ENCODE measurements around the gene PTK7. TPM values are rescaled to one million over a fixed set of nuclear protein-coding genes. Genes with fewer than 3 reads are reported as not detected.

Gene PTK7
- total RNA-seq, 6 experiments from 2014 or later, result 62.8 to 115 (median 66.7) TPM

- Mint-ChIP-seq H3K4me1 (ENCODE audit: low read depth) (no peaks in the 10 kb centered on the region), H3K27me3 (ENCODE audit: insufficient read depth) (peaks cover 6% of the 10 kb centered on the region; the same call in 1 of the 2 replicates), H3K4me3 (no peak overlapping the region), H3K27ac (no peak overlapping the region; the same call in 1 of the 2 replicates), H3K36me3 (ENCODE audit: low read depth) (peaks cover 31% of the 10 kb centered on the region), H3K9me3 (no peaks in the 10 kb centered on the region)
- no peak for TF ChIP-seq CTCF (IDR thresholded peaks at IDR 0.05)
- DNase-seq, result no peak
Observed at GRCh38 chr6:43034190-43034525, 42.0 kb upstream of the PTK7 start.

DNA sequence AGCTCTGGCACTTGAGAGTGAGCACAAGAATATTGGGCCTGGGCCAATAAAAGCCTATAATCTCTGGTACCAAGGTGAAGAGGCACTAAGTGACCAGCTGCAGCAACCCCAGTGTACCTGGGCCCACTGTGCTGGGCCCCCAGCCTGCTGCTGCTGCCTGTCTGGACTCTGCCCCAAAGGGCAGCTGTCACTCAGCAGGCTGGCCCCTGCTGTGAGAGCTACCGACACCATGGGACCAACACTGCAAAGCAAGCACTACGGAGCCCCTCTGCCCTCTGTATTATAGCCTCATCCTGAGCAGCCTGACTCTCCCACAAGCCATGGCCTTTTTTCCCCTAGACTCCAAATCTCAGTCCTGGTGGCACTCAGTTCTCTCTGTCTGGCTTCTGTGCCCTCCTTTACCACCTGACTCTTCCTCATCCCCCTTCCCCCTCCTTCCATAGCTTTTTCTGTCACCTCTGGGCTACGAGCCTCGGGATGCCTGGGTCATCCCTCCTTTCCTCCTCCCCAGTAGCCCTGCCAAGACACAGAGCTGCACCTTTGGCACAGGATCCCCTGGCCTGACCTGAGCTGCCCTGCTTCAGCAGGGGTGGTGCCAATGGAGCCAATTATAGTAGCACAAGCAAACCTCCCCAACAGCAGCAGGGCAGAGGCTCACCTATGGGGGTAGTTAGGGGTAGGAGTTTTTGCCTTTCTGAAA lies 40.5 kb upstream of the PTK7 start:
- Mint-ChIP-seq H3K36me3 (ENCODE audit: low read depth) (peaks cover 34% of the 10 kb centered on the region), H3K4me1 (ENCODE audit: low read depth) (no peaks in the 10 kb centered on the region), H3K9me3 (no peaks in the 10 kb centered on the region), H3K4me3 (no peak overlapping the region), H3K27me3 (ENCODE audit: insufficient read depth) (peaks cover 6% of the 10 kb centered on the region; the same call in 1 of the 2 replicates), H3K27ac (no peak overlapping the region)
- TF ChIP-seq CTCF (IDR thresholded peaks at IDR 0.05), result no peak
- no peak for DNase-seq

DNA sequence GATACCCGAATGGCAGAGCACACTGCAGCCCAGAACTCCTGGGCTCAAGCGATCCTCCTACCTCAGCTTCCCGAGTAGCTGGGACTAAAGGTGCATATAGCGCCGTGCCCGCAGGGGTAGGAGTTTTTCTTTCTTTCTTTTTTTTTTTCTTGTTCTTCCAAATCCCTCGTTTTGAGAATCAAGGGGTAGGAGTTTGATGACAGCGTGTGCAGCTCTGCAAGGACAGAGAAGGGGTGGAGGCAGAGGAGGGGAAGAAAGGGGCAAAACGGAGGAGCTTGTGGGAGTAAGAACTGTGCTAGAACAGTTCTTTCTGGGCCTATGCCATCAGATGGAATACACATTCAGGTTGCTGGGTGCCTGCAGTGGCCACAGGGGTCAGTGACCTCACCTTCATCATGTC lies 39.4 kb upstream of the PTK7 start:
- H3K27me3 Mint-ChIP-seq (ENCODE audit: insufficient read depth), result peaks cover 6% of the 10 kb centered on the region; the same call in 1 of the 2 replicates
- H3K27ac Mint-ChIP-seq, result no peak overlapping the region
- no peaks in the 10 kb centered on the region for H3K4me1 Mint-ChIP-seq (ENCODE audit: low read depth)
- TF ChIP-seq CTCF (IDR thresholded peaks at IDR 0.05), result no peak
- peaks cover 38% of the 10 kb centered on the region for H3K36me3 Mint-ChIP-seq (ENCODE audit: low read depth)
- no peak overlapping the region for H3K4me3 Mint-ChIP-seq
- no peaks in the 10 kb centered on the region for H3K9me3 Mint-ChIP-seq
- no peak for DNase-seq

- H3K36me3 Mint-ChIP-seq (ENCODE audit: low read depth), result peaks cover 38% of the 10 kb centered on the region
- H3K4me1 Mint-ChIP-seq (ENCODE audit: low read depth), result no peaks in the 10 kb centered on the region
- H3K9me3 Mint-ChIP-seq, result no peaks in the 10 kb centered on the region
- peaks cover 6% of the 10 kb centered on the region; the same call in 1 of the 2 replicates for H3K27me3 Mint-ChIP-seq (ENCODE audit: insufficient read depth)
- TF ChIP-seq CTCF (IDR thresholded peaks at IDR 0.05), result no peak
- no peak overlapping the region for H3K4me3 Mint-ChIP-seq
- DNase-seq, result no peak
- H3K27ac Mint-ChIP-seq, result no peak overlapping the region
Observed at GRCh38 chr6:43037197-43037596, 38.9 kb upstream of the PTK7 start.

DNA sequence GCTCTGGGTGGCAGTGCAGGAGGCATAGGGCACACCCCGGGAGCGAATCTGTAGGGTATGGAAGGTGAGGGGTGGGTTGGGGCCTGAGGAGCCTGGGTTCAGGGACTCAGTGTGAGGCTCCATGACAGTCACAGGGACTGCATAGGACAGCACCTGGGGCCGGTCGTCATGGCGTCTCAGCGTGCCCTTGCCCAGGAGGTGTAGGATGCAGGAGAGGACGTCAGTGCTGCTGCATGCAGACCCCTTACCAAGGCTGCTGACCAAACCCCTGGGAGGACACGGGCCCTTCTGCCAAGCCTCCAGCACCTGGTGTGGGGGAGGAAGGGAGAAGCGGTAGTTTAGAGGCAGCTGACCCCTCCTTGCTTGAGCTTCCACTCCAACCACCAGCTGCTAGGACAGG lies 38.4 kb upstream of the PTK7 start:
- Mint-ChIP-seq H3K4me3 (no peak overlapping the region), H3K9me3 (no peaks in the 10 kb centered on the region), H3K4me1 (ENCODE audit: low read depth) (no peaks in the 10 kb centered on the region), H3K27me3 (ENCODE audit: insufficient read depth) (peaks cover 6% of the 10 kb centered on the region; the same call in 1 of the 2 replicates), H3K27ac (no peak overlapping the region), H3K36me3 (ENCODE audit: low read depth) (peaks cover 38% of the 10 kb centered on the region)
- no peak for TF ChIP-seq CTCF (IDR thresholded peaks at IDR 0.05)
- no peak for DNase-seq
